GM18508 (cell line): ENCODE measurements around the gene TNFAIP2.
"Not testable (repeated sequence)": the region's sequence is repeated elsewhere in the genome, so short reads cannot be mapped to it uniquely, and the experiment has no call there.

Source experiments
- ATAC-seq: cut with Tn5 transposase; IDR thresholded peaks from one replicate; pipeline ENCODE4 v1.9.1; 2021; ENCODE audit warnings: moderate number of reproducible peaks; ENCODE audit not compliant: insufficient read depth, unreplicated experiment

TNFAIP2 gene

GRCh38 chr14:103144085-103144484 lies 20.8 kb downstream of the TNFAIP2 start:
- ATAC-seq, result no peak

DNA sequence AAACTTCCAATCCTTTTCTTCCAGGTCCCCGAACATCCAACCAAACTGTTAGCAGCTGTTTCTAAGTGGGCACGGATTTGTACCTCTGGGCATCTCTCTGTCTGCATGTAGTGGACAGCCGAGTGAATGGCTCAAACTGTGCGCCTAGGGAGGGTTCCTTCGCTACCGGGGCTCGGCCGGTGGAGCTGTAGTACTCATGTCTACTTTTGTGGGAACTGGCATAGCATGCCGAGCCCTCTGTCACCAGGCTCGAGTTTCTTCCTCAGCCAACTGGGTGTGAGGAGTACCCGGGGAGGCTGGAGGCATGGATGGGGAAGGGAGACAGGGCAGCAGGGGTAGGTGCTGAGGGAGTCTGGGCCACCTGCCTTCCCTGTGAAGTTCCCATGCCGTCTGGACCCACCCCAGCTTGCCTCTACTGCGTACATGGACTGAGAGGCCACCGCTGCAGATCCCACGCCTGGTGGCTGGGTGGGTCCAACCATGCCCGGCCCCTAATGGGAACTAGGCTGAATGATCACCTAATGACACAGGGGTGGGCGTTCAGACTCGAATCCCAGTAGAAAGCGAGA lies 23.0 kb downstream of the TNFAIP2 start:
- no peak for ATAC-seq

DNA sequence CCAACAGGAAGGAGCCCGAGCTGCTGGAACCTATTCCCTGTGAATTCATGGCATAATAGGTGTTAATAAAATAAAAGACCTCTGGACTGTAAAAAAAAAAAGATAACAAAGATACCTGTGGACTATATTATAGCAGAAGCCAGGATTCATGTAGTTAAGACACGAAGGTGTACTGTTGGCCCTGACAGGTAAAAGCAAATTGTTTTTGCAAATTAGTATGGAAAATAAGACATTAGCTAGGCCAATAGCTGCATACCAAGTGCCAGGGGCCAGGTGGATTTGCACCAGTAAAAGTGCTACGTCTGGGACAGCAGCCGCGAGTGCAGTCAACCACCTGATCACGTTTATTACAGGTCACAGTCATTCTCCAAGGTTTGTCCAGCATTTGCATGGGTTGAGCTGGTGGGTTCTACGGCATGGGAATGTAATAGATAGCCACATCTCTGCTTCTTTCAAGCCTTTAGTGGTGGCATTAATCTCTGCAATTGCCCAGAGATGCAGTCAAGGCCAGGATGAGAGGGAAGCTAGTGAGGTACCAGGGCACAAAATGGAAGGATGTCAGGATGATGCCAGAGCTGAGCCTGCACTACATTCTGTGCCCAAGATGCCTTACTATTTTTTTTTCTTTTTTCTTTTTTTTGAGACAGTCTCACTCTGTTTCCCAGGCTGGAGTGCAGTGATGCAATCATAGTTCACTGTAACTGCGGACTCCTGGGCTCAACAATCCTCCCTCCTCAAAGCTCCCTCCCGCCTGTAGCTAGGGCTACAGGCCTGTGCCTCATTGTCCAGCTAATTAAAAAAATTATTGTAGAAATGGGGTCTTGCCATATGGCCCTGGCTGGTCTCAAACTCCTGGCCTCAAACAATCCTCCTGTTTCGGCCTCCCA lies 26.3 kb downstream of the TNFAIP2 start:
- no peak for ATAC-seq

DNA sequence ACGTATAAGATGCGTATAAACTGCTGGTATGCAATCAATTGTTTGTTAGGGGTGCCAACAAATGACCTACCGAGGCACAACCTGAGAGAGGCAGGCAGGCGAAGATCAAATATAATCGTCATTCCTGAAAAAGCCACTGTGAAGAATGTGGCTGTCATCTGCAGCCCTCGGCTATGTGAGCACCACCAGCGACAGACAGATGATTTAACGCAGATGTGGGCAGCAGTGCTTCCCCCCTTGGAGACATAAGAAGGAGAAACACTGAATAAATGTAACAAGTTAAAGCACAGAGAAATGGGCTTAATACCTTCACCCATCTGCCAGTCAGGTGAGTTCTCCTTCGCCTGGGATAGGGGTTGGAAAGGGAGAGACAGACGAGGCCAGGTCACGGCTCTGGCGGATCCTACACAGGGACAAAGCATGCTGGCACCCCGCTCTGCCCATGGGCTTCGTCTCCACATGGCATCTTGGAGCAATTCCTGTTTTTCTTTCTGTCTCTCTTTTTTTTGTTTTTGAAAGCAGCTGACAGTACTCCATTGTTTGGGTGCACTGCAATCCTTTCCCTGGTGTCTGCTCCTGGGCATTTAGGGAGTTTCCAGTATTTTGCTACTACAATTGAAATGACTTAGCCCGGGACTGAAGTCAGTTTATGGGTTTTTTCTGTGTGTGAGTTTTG lies 28.1 kb downstream of the TNFAIP2 start:
- no peak for ATAC-seq

- no peak for ATAC-seq
Measured at GRCh38 chr14:103155010-103155409, 31.7 kb downstream of the TNFAIP2 start.

DNA sequence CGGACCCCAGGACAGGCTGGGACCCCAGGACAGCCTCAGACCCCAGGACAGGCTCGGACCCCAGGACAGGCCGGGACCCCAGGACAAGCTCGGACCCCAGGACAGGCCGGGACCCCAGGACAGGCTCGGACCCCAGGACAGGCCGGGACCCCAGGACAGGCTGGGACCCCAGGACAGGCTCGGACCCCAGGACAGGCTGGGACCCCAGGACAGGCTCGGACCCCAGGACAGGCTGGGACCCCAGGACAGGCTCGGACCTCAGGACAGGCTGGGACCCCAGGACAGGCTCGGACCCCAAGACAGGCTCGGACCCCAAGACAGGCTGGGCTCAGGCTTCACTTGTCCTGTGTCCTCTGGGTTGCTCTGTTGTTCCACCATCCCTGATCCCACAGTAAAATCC lies 32.2 kb downstream of the TNFAIP2 start:
- not testable (repeated sequence) for ATAC-seq

- no peak for ATAC-seq
Measured at GRCh38 chr14:103155826-103156394, 32.6 kb downstream of the TNFAIP2 start.

GRCh38 chr14:103156651-103157378 lies 33.6 kb downstream of the TNFAIP2 start:
- ATAC-seq, result no peak

DNA sequence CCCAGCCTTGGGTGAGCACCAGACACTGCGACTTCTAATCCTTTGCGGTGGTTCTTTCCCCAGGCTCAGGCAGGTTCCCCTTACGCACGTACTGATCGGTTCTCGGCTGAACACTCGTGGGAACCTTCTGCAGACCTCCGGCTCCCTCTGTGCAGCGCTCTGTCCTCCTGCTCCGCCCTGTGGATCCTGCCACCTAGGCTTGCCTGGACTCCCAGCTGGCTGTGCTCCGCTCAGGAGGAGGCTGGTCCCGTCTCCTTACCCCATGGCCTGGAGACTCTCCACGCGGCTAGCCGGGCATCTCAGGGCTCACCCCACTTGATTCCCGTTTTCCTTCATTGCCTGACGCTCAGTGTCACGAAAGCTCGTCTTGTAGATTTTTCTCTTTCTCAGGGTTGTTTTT lies 34.7 kb downstream of the TNFAIP2 start:
- no peak for ATAC-seq

DNA sequence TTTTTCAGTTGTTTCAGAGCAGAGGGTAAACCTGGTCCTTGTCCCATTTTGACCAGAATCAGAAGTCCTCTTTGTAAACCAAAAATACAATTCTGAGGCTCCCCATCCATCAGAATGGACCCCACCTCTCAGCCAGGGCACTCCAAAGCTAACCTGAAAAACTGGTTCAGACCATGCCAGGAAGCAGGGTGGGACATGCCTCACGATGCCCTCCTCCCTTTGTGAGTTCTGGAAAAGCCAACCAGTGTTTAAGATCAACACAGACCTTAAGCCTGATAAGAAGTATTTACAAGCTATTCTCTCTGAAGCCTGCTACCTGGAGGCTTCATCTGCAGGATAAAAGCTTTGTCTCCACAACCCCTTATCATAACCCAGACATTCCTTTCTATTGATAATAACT lies 35.4 kb downstream of the TNFAIP2 start:
- no peak for ATAC-seq

DNA sequence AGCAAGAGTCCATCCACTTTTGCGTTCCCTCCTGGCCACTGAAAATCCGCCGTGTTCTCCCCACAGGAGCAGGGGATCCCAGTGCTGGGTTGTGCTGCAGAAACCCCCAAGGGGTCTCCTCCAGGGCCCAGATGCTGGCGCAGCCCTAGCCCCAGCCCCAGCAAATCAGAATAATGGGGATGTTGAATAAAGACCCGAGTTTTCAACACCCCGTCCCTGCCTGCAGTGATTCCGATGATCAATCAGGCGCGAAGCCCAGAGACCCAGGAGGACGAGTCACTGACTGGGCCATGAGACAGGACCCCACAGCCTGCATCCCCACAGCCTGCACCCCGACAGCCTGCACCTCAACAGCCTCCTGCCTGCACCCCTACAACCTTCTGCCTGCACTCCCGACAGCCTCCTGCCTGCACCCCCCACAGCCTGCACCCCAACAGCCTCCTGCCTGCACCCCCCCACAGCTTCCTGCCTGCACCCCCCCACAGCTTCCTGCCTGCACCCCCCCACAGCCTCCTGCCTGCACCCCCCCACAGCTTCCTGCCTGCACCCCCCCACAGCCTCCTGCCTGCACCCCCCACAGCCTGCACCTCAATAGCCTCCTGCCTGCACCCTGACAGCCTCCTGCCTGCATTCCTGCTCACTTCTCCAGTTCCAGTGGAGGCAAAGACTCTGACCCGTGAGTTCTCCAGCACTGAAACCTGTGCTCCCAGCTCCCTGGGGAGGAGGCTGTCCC lies 37.2 kb downstream of the TNFAIP2 start:
- no peak for ATAC-seq

DNA sequence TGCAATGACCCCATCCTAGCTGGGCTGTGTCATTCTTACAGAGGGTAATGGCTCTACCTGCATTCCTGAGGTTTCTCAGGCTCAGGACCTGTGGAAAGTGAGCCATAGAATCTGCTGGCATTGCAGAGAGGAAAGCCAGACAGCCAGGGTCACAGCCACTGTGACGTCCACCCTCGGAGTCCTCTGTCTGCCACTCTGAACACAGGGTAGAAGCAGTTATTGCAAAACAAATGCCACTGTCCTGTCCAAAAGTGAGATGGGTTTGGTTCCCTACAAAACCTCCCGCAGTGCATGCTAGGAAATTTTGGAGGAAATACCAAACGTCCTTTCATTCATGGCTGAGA lies 37.8 kb downstream of the TNFAIP2 start:
- ATAC-seq, result no peak

DNA sequence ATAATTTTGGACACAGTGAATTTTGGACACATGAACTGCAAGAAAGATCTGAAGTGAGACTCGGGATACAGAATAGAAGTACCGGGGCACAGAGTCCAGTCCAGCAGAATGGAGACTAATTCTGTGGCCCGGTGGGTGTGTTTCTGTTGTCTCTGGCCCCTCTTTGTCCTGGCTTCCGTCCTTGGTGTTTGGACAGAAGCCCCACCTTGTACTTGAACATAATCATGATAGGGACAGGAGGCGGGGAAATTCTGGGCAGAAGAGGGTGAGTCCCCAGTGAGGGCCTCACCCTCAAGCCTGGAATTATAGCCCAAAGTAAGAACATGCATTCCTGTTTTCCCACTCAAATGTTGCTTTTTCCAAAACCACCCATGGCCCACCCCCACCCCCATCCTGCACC lies 39.9 kb downstream of the TNFAIP2 start:
- ATAC-seq, result no peak

DNA sequence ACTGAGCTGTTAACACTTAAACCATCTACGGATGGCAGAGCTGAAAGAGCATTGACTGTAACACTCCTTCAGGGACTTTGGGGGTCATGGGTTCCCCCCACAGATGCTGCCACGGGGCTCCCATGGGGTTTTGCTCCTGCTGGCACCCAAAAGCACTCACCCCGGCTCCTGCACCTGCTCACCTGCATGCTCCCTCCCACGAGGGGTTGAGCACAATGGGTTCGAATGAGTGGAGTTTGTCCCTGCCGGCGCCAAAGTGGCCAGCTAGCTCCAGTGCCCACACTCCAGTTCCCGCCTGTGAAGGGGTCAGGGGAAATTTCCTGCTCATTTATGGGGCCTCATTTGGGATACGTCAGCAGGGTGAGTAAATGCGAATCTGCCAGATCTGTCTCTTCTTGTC lies 40.7 kb downstream of the TNFAIP2 start:
- no peak for ATAC-seq

DNA sequence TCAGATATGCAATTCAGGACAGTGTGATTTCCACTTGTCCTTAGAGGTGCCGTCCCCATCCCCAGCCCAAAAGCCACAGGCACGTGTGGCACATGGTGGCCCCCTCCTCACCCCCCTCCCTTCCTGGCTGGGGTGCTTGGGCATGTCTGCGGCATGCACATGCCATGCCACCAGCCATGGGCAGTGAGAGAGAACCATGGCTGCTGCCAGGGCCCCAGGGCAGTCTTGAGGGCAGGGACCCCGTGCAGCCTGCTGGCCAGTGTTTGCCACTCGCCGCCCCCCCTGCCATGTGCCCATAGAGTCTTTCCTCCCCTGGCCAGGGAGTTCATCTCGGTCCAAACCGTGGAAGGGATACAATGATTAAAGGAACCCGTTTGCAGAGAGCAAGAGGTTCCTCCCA lies 41.5 kb downstream of the TNFAIP2 start:
- ATAC-seq, result no peak

DNA sequence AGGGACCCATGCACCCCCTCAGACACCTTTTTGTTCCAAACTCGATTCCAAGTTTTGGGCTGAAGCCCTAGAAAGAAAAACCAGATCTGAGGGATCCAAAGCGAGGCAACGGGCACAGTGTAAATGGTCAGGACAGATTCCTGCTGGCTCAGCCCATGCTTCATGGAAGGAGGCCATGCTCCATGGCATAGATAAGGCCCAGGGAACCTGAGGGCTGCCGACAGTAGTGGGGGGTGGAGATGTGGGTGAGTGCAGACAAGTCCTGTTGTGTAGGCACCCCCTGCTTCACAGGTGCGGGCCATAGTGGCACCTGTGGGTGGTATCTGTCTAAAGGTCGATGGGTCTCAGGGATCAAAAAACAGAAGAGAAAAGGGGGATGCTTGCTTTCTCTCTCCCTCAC lies 42.1 kb downstream of the TNFAIP2 start:
- ATAC-seq, result no peak

GRCh38 chr14:103169954-103170353 lies 46.7 kb downstream of the TNFAIP2 start:
- no peak for ATAC-seq

DNA sequence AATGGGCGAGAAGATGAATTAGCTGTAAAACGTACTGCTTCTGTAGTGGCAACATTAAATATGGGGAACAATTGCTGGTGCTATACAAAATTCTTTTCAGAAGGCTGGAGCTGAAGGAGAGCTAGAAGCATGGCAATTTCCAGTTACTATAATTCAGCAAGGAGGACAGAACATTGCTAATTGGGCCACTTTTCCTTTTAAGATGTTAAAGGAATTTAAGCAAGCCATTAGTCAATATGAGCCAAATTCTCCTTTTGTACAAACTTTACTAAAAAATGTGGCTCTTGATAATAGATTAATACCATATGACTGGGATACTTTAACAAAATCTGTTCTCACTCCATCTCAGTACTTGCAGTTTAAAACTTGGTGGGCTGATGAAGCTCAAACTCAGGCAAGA lies 47.9 kb downstream of the TNFAIP2 start:
- not testable (repeated sequence) for ATAC-seq

DNA sequence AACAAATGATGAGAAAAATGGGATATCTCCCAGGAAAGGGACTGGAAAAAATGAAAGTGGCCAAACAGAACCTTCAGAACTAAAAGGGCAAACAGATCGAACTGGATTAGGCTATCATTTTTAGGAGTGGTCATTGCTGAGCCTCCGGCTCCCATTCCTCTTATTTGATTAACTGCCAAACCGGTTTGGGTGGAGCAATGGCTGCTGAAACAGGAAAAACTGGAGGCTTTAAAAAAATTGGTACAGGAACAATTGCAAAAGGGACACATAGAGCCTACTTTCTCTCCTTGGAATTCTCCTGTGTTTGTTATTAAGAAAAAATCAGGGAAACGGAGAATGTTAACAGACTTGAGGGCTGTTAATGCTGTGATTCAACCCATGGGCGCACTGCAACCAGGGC lies 49.7 kb downstream of the TNFAIP2 start:
- ATAC-seq, result no peak

- not testable (repeated sequence) for ATAC-seq
Measured at GRCh38 chr14:103173887-103174286, 50.6 kb downstream of the TNFAIP2 start.
